Measurements from ENCODE around the gene CCDC14. TPM values are rescaled to one million over a fixed set of nuclear protein-coding genes. Genes with fewer than 3 reads are reported as not detected.

CCDC14 gene
- total and polyA plus RNA-seq, 9 of the 15 experiments (the other 6 are each of a cell fraction or from before 2014, with no cell fraction given): 18.6 to 107 (median 57.3) TPM

DNA sequence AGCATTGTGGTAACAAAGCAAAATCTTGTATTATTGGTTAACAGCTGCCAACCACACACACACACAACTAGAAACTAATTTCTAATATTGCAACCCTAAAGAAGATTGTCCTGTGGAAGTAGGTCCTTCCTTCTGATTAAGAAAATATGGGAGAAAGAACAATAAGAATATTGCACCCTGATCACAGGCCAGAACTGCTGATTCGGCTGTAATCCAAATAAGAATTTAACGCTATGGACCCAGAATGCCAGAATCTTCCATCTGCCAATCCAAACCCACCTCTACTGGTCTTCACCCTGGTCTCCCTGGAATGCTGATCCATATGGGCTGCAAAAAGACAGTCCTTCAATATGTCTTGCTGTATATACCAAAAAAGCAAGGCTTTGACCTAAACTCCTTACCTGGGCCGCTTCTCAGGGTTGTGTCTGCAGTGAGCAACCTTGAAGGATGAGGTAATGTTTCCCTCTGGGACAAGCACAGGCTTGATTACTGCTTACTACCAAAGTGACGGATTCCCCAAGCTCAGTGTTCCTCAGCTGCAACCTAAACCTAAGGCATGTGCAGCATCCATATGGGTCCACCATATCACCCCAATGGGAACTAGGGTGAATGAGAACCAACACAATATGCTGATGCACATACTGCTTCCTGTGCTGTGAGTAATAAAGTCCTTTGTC is 8.0 kb downstream of the CCDC14 start:
- Histone ChIP-seq H3K4me3 (no peak overlapping the region), H3K9ac (ENCODE audit: insufficient read depth in 1 of 2, low read depth in 2 of 2, low read length in 2 of 2) (no peak overlapping the region), H3K27me3 (ENCODE audit: control insufficient read depth in 2 of 2, insufficient read depth in 2 of 2, low read length in 2 of 2) (no peaks in the 10 kb centered on the region), H2AFZ (ENCODE audit: low read depth, low read length) (no peak overlapping the region), H3K4me1 (replicated peaks in 1 of 2; ENCODE audit: control insufficient read depth in 2 of 2, insufficient read depth in 2 of 2, low read length in 2 of 2) (no peaks in the 10 kb centered on the region), H3K27ac (ENCODE audit: extremely low read depth, low read depth, low read length) (no peak overlapping the region), H3K4me2 (ENCODE audit: insufficient read depth, low read length) (no peak overlapping the region), H3K9me3 (replicated peaks; ENCODE audit: control insufficient read depth, insufficient read depth, low read depth, low read length) (no peaks in the 10 kb centered on the region), H3K9me1 (ENCODE audit: control insufficient read depth, insufficient read depth, low read length) (peaks cover 4% of the 10 kb centered on the region), H4K20me1 (replicated peaks; ENCODE audit: control insufficient read depth, insufficient read depth, low read length) (no peaks in the 10 kb centered on the region), H3K79me2 (ENCODE audit: control insufficient read depth, insufficient read depth, low read length) (peaks cover 7% of the 10 kb centered on the region), H3K36me3 (ENCODE audit: control insufficient read depth, insufficient read depth, low read length) (peaks cover 64% of the 10 kb centered on the region)
- intact Hi-C loops (cut with micrococcal nuclease) (no loop called here), in situ Hi-C loops (cut with MboI) (no loop called here)
- no TSS peak for BruUV-seq (replicated peaks)
- ATAC-seq: no peak
- ChIA-PET CTCF (ENCODE audit: low intra/inter-chr PET ratio) (no interaction called here), POLR2A (no interaction called here)
- 87% methylated on average over 4 of the region's 4 CpGs for WGBS (ENCODE audit: insufficient coverage, low coverage, missing lambda C conversion rate)
- no peak for DNase-seq (ENCODE audit: extremely low read depth in 1 of 4, low spot score in 3 of 4)
- no peak for FAIRE-seq
- peak; percentile 60 for TF ChIP-seq MAFF (IDR thresholded peaks at IDR 0.05; ENCODE audit: low read length)
- no peak for TF ChIP-seq HDGF (IDR thresholded peaks at IDR 0.05)
- TF ChIP-seq, protein P1, sequence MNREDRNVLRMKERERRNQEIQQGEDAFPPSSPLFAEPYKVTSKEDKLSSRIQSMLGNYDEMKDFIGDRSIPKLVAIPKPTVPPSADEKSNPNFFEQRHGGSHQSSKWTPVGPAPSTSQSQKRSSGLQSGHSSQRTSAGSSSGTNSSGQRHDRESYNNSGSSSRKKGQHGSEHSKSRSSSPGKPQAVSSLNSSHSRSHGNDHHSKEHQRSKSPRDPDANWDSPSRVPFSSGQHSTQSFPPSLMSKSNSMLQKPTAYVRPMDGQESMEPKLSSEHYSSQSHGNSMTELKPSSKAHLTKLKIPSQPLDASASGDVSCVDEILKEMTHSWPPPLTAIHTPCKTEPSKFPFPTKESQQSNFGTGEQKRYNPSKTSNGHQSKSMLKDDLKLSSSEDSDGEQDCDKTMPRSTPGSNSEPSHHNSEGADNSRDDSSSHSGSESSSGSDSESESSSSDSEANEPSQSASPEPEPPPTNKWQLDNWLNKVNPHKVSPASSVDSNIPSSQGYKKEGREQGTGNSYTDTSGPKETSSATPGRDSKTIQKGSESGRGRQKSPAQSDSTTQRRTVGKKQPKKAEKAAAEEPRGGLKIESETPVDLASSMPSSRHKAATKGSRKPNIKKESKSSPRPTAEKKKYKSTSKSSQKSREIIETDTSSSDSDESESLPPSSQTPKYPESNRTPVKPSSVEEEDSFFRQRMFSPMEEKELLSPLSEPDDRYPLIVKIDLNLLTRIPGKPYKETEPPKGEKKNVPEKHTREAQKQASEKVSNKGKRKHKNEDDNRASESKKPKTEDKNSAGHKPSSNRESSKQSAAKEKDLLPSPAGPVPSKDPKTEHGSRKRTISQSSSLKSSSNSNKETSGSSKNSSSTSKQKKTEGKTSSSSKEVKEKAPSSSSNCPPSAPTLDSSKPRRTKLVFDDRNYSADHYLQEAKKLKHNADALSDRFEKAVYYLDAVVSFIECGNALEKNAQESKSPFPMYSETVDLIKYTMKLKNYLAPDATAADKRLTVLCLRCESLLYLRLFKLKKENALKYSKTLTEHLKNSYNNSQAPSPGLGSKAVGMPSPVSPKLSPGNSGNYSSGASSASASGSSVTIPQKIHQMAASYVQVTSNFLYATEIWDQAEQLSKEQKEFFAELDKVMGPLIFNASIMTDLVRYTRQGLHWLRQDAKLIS (CRISPR knock-in tag; IDR thresholded peaks at IDR 0.05): no peak
- TF ChIP-seq C11orf30 (IDR thresholded peaks at IDR 0.05; ENCODE audit: low read depth): peak; percentile 54; the same call in 1 of the 2 replicates
- TF ChIP-seq BMI1 (IDR thresholded peaks at IDR 0.05; ENCODE audit: low read length): no peak
- no peak for TF ChIP-seq OTX1 (CRISPR knock-in tag; IDR thresholded peaks at IDR 0.05)
- no peak for TF ChIP-seq SETDB1 (IDR thresholded peaks at IDR 0.05; ENCODE audit: low read length)
- TF ChIP-seq, protein P2, sequence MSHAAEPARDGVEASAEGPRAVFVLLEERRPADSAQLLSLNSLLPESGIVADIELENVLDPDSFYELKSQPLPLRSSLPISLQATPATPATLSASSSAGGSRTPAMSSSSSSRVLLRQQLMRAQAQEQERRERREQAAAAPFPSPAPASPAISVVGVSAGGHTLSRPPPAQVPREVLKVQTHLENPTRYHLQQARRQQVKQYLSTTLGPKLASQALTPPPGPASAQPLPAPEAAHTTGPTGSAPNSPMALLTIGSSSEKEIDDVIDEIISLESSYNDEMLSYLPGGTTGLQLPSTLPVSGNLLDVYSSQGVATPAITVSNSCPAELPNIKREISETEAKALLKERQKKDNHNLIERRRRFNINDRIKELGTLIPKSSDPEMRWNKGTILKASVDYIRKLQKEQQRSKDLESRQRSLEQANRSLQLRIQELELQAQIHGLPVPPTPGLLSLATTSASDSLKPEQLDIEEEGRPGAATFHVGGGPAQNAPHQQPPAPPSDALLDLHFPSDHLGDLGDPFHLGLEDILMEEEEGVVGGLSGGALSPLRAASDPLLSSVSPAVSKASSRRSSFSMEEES (CRISPR knock-in tag; IDR thresholded peaks at IDR 0.05): no peak
- TF ChIP-seq, protein P3, sequence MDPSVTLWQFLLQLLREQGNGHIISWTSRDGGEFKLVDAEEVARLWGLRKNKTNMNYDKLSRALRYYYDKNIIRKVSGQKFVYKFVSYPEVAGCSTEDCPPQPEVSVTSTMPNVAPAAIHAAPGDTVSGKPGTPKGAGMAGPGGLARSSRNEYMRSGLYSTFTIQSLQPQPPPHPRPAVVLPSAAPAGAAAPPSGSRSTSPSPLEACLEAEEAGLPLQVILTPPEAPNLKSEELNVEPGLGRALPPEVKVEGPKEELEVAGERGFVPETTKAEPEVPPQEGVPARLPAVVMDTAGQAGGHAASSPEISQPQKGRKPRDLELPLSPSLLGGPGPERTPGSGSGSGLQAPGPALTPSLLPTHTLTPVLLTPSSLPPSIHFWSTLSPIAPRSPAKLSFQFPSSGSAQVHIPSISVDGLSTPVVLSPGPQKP (CRISPR knock-in tag; IDR thresholded peaks at IDR 0.05): no peak
- TF ChIP-seq SRF (CRISPR knock-in tag; IDR thresholded peaks at IDR 0.05): no peak
- no peak for TF ChIP-seq HMG20B (CRISPR knock-in tag; IDR thresholded peaks at IDR 0.05)
- TF ChIP-seq MAFK (IDR thresholded peaks at IDR 0.05; ENCODE audit: low read length): peak; percentile 51
- TF ChIP-seq ZNF77 (CRISPR knock-in tag; IDR thresholded peaks at IDR 0.05): no peak
- TF ChIP-seq MAFG (tag; conservative IDR thresholded peaks at IDR 0.05): peak; percentile 47
- TF ChIP-seq ZNF146 (CRISPR knock-in tag; IDR thresholded peaks at IDR 0.05; ENCODE audit: unreplicated experiment): no peak
- TF ChIP-seq MTA1 (IDR thresholded peaks at IDR 0.05; ENCODE audit: borderline replicate concordance): no peak
- TF ChIP-seq ZNF316 (IDR thresholded peaks at IDR 0.05): peak; percentile 34; the same call in 1 of the 2 replicates
